ENCODE data around the gene SPOCK1. TPM values are rescaled to one million over a fixed set of nuclear protein-coding genes. Genes with fewer than 3 reads are reported as not detected.

Gene SPOCK1
- total and polyA plus RNA-seq, 2 experiments from 2014 or later: 8.2 to 10.5 TPM

GRCh38 chr5:137356127-137356526 lies 143.0 kb downstream of the SPOCK1 start:
- Mint-ChIP-seq H3K27ac (no peak overlapping the region), H3K27me3 (ENCODE audit: insufficient read depth, low read depth, poor library complexity) (peaks cover 10% of the 10 kb centered on the region), H3K4me1 (peaks cover 4% of the 10 kb centered on the region), H3K4me3 (no peak overlapping the region), H3K9me3 (no peaks in the 10 kb centered on the region), H3K36me3 (ENCODE audit: low read depth) (no peaks in the 10 kb centered on the region)
- Histone ChIP-seq H3K79me2 (replicated peaks; ENCODE audit: insufficient read depth) (no peaks in the 10 kb centered on the region), H3K36me3 (ENCODE audit: insufficient read depth) (no peaks in the 10 kb centered on the region), H3K27me3 (ENCODE audit: insufficient read depth) (no peaks in the 10 kb centered on the region), H2AFZ (no peak overlapping the region), H3K27ac (ENCODE audit: low read depth) (no peak overlapping the region), H3F3A (replicated peaks; ENCODE audit: low read depth) (no peaks in the 10 kb centered on the region), H3K4me3 (no peak overlapping the region), H3K9me2 (ENCODE audit: insufficient read depth) (0 out of 2 replicates have a peak, but pooled peaks cover 3% of the 10 kb centered on the region), H4K20me1 (replicated peaks; ENCODE audit: insufficient read depth) (no peaks in the 10 kb centered on the region), H3K4me1 (ENCODE audit: insufficient read depth) (peaks cover 5% of the 10 kb centered on the region; the same call in 1 of the 2 replicates), H3K4me2 (no peak overlapping the region)
- no peak for DNase-seq (ENCODE audit: low spot score)
- ATAC-seq: no peak
- TF ChIP-seq ZNF114 (CRISPR knock-in tag; IDR thresholded peaks at IDR 0.05) (no peak), CTCF (conservative IDR thresholded peaks at IDR 0.05; ENCODE audit: low read depth in 2 of 2) (no peak), POLR2AphosphoS5 (IDR thresholded peaks at IDR 0.05; ENCODE audit: low read depth) (no peak), STAT1 (IDR thresholded peaks at IDR 0.05; ENCODE audit: unreplicated experiment) (no peak), ZNF462 (CRISPR knock-in tag; IDR thresholded peaks at IDR 0.05) (no peak), EZH2phosphoT487 (IDR thresholded peaks at IDR 0.05; ENCODE audit: unreplicated experiment) (no peak), ZNF331 (CRISPR knock-in tag; IDR thresholded peaks at IDR 0.05; ENCODE audit: low read depth) (no peak), NANOG (IDR thresholded peaks at IDR 0.05; ENCODE audit: borderline replicate concordance) (no peak), ETS1 (IDR thresholded peaks at IDR 0.05) (no peak), JUNB (IDR thresholded peaks at IDR 0.05; ENCODE audit: unreplicated experiment) (no peak), CREB1 (CRISPR knock-in tag; IDR thresholded peaks at IDR 0.05; ENCODE audit: low read depth) (no peak), REST (IDR thresholded peaks at IDR 0.05; ENCODE audit: unreplicated experiment) (no peak), EZH2 (IDR thresholded peaks at IDR 0.05; ENCODE audit: low read depth, unreplicated experiment) (no peak)

Data from GM23338 (cell line).